ENCODE data around the gene CRACDL. TPM values are rescaled to one million over a fixed set of nuclear protein-coding genes. Genes with fewer than 3 reads are reported as not detected.

CRACDL gene, protein sequence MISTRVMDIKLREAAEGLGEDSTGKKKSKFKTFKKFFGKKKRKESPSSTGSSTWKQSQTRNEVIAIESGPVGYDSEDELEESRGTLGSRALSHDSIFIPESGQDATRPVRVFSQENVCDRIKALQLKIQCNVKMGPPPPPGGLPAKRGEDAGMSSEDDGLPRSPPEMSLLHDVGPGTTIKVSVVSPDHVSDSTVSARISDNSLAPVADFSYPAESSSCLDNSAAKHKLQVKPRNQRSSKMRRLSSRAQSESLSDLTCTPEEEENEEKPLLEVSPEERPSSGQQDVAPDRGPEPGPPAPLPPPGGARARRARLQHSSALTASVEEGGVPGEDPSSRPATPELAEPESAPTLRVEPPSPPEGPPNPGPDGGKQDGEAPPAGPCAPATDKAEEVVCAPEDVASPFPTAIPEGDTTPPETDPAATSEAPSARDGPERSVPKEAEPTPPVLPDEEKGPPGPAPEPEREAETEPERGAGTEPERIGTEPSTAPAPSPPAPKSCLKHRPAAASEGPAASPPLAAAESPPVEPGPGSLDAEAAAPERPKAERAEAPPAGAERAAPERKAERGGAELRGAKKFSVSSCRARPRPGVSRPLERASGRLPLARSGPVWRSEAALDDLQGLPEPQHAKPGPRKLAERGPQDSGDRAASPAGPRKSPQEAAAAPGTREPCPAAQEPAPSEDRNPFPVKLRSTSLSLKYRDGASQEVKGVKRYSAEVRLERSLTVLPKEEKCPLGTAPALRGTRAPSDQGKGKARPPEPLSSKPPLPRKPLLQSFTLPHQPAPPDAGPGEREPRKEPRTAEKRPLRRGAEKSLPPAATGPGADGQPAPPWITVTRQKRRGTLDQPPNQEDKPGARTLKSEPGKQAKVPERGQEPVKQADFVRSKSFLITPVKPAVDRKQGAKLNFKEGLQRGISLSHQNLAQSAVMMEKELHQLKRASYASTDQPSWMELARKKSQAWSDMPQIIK
- total RNA-seq: 0.33 and 5.7 TPM in 2 replicates

DNA sequence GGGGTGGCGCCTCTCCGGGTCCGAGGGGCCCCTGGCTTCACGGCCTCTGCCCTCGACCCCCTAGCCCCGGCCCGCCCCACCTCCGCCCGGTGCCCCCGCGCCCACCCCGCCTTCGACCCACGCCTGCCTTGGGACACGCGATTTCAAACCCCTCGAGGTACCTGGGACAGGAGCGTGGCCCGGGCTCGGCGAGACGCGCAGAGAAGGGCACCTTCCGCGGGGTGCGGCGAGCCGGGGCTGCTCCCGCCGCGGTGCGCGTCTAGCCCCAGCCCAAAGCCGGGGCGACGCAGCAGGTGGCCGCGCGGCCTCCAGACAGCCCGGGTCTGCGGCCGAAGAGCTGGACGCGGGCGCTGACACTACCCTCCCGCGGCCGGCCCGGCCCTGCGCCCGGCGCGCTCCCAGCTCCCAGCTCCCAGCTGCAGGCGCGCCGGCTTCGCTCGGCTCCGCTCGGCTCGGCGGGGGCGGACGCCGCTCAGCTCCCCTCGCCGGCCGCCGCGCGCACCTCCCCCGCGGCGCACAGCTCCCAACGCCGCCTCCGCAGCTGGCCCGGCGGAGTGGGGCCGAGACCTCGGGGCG lies at the start of gene CRACDL:
TSS of gene CRACDL (minus strand) at position 449 of the 576 bp plus-strand sequence. CDS start 89,425 bp downstream, outside the sequence.

Other genes with a start within 250 kb of the CRACDL start
- 0.49 and 2.8 TPM in 2 replicates for gene MGAT4A, start 205.1 kb downstream of the CRACDL start, total RNA-seq
- 0.16 and 2.8 TPM in 2 replicates for gene C2orf15, start 205.5 kb upstream of the CRACDL start, total RNA-seq
- gene TSGA10, start 218.7 kb upstream of the CRACDL start, total RNA-seq: 1.6 and 1.9 TPM in 2 replicates
- gene LIPT1, start 218.7 kb upstream of the CRACDL start, total RNA-seq: 2.9 and 3.3 TPM in 2 replicates
- 11.5 and 14.8 TPM in 2 replicates for gene MITD1, start 244.8 kb upstream of the CRACDL start, total RNA-seq
- 26.7 and 27.2 TPM in 2 replicates for gene MRPL30, start 245.0 kb upstream of the CRACDL start, total RNA-seq